ENCODE data around the gene EPB41L5. TPM values are rescaled to one million over a fixed set of nuclear protein-coding genes. Genes with fewer than 3 reads are reported as not detected.

EPB41L5 gene
- total and polyA plus RNA-seq, 8 donors, result 5.3 to 64.5 (median 28.5) TPM

DNA sequence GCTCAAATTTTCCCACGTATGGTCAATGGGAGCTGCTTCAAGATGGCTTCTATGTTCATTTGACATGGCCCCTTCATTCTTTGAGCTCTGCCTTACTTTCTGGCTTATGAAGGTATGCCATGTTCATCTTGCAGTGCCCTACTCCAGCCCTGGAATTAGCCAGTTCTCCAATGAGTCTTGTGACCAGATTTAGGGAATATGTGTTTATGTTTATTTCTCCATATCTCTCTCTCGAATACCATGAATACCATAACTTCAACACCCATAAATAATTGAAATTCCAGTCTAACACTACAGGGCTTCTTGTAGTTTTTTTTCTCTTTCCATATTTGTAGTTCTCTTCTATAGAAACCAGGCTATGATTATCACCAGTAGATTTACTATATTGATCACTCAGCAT is 39.7 kb downstream of the EPB41L5 start:
- no peak for DNase-seq
- Histone ChIP-seq H3K4me1 (no peaks in the 10 kb centered on the region), H3K4me3 (no peak overlapping the region), H3K27ac (no peak overlapping the region), H3K9me3 (peaks cover 0 to 19% (median 6%) of the 10 kb centered on the region in 4 donors), H3K36me3 (peaks cover 0 to 14% (median 13%) of the 10 kb centered on the region in 4 donors), H3K27me3 (no peaks in the 10 kb centered on the region)
- intact Hi-C loops (cut with DNase I; ENCODE audit: low total_unique reads), result no loop called here
- 79 to 89% (median 86%) methylated on average over 2 of the region's 2 CpGs for WGBS, 5 donors
- TF ChIP-seq, protein P1, sequence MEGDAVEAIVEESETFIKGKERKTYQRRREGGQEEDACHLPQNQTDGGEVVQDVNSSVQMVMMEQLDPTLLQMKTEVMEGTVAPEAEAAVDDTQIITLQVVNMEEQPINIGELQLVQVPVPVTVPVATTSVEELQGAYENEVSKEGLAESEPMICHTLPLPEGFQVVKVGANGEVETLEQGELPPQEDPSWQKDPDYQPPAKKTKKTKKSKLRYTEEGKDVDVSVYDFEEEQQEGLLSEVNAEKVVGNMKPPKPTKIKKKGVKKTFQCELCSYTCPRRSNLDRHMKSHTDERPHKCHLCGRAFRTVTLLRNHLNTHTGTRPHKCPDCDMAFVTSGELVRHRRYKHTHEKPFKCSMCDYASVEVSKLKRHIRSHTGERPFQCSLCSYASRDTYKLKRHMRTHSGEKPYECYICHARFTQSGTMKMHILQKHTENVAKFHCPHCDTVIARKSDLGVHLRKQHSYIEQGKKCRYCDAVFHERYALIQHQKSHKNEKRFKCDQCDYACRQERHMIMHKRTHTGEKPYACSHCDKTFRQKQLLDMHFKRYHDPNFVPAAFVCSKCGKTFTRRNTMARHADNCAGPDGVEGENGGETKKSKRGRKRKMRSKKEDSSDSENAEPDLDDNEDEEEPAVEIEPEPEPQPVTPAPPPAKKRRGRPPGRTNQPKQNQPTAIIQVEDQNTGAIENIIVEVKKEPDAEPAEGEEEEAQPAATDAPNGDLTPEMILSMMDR (IDR thresholded peaks at IDR 0.05), result no peak
- no peak for TF ChIP-seq POLR2A (IDR thresholded peaks at IDR 0.05)
- no peak for TF ChIP-seq POLR2AphosphoS5 (IDR thresholded peaks at IDR 0.05)
- no peak for TF ChIP-seq EP300 (IDR thresholded peaks at IDR 0.05)

GRCh38 chr2:120053891-120054290 is 41.0 kb downstream of the EPB41L5 start:
- WGBS, 5 donors, result 55 to 93% (median 72%) methylated on average over 3 of the region's 3 CpGs
- TF ChIP-seq EP300 (IDR thresholded peaks at IDR 0.05), result no peak
- TF ChIP-seq POLR2AphosphoS5 (IDR thresholded peaks at IDR 0.05), result no peak
- intact Hi-C loops (cut with DNase I; ENCODE audit: low total_unique reads), result no loop called here
- Histone ChIP-seq H3K27me3 (no peaks in the 10 kb centered on the region), H3K9me3 (peaks cover 0 to 19% (median 6%) of the 10 kb centered on the region in 4 donors), H3K4me1 (no peaks in the 10 kb centered on the region), H3K27ac (no peak overlapping the region), H3K36me3 (peaks cover 0 to 14% (median 13%) of the 10 kb centered on the region in 4 donors), H3K4me3 (no peak overlapping the region)
- DNase-seq, result no peak

- TF ChIP-seq, protein P1 (IDR thresholded peaks at IDR 0.05), result no peak
- TF ChIP-seq EP300 (IDR thresholded peaks at IDR 0.05) (no peak), POLR2A (IDR thresholded peaks at IDR 0.05) (no peak), POLR2AphosphoS5 (IDR thresholded peaks at IDR 0.05) (no peak)
- H3K4me1 ChIP-seq, result peaks cover 0 to 5% (median 1%) of the 10 kb centered on the region in 4 donors
- H3K27me3 ChIP-seq, result no peaks in the 10 kb centered on the region
- H3K4me3 ChIP-seq, result no peak overlapping the region
- H3K27ac ChIP-seq, result no peak overlapping the region
- intact Hi-C loops (cut with DNase I; ENCODE audit: low total_unique reads), result no loop called here
- DNase-seq, result no peak
- no peaks in the 10 kb centered on the region for H3K36me3 ChIP-seq
- 89 to 96% (median 92%) methylated on average over 8 of the region's 8 CpGs for WGBS, 5 donors
- no peaks in the 10 kb centered on the region for H3K9me3 ChIP-seq
Measured at GRCh38 chr2:120059483-120059882, 46.6 kb downstream of the EPB41L5 start.

DNA sequence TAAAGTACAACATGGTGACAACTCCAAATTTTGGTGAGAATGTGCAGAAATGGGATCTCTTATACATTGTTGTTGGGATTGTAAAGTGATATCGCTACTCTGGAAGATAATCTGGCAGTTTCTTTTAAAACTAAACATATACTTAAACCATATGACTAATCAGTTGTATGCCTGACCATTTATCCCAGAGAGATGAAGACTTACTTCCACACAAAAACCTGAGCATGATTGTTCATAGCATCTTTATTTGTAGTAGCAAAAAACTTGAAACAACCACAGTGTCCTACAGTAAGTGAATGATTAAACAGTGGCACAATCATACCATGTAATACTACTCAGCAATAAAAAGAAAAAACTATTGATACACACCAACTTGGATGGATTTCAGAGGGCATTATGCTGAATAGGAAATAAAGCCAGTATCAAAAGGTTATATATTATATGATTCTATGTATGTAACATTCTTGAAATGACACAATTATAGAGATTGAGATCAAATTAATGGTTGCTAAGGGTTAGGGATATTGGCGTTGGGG is 47.3 kb downstream of the EPB41L5 start:
- TF ChIP-seq POLR2A (IDR thresholded peaks at IDR 0.05) (no peak), POLR2AphosphoS5 (IDR thresholded peaks at IDR 0.05) (no peak), EP300 (IDR thresholded peaks at IDR 0.05) (no peak)
- TF ChIP-seq, protein P1 (IDR thresholded peaks at IDR 0.05), result no peak
- DNase-seq, result no peak
- H3K36me3 ChIP-seq, result no peaks in the 10 kb centered on the region
- peaks cover 0 to 12% (median 4%) of the 10 kb centered on the region in 4 donors for H3K4me1 ChIP-seq
- H3K27ac ChIP-seq, result no peak overlapping the region
- H3K4me3 ChIP-seq, result no peak overlapping the region
- WGBS, 5 donors, result 80 to 94% (median 82%) methylated on average over 2 of the region's 2 CpGs
- H3K27me3 ChIP-seq, result no peaks in the 10 kb centered on the region
- intact Hi-C loops (cut with DNase I; ENCODE audit: low total_unique reads), result no loop called here
- H3K9me3 ChIP-seq, result no peaks in the 10 kb centered on the region

DNA sequence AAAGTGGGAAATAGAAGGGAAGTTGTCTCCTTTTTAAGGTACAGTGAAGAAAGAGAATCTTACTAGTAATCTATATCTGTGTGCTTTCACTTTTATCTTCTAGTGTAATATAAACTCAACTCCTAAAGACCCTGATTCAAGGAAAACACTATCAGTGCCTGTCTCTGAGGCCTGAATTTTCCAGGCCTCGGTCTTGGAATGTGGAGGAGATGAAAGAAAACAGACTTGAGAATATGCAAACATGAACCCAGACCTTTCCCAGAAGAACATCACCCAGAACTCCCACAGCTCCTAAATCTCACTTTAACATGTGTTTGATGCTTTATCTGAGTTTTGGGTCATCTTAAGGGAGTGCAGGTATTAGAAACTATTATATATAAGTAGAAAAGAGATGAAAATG is 51.8 kb downstream of the EPB41L5 start:
- TF ChIP-seq, protein P1 (IDR thresholded peaks at IDR 0.05), result no peak
- TF ChIP-seq POLR2A (IDR thresholded peaks at IDR 0.05) (no peak), POLR2AphosphoS5 (IDR thresholded peaks at IDR 0.05) (no peak), EP300 (IDR thresholded peaks at IDR 0.05) (no peak)
- no peaks in the 10 kb centered on the region for H3K9me3 ChIP-seq
- H3K36me3 ChIP-seq, result no peaks in the 10 kb centered on the region
- intact Hi-C loops (cut with DNase I; ENCODE audit: low total_unique reads), result no loop called here
- WGBS, 5 donors, result 19 to 46% (median 30%) methylated on average over 1 of the region's 1 CpG
- DNase-seq, result peak in 1 of 2 donors; percentile 3
- H3K27me3 ChIP-seq, result no peaks in the 10 kb centered on the region
- H3K4me3 ChIP-seq, result no peak overlapping the region
- no peak overlapping the region for H3K27ac ChIP-seq
- H3K4me1 ChIP-seq, result peaks cover 12 to 31% (median 21%) of the 10 kb centered on the region in 4 donors

Data from stomach (tissue), 9 donors.